ENCODE results near the gene ICAM4. TPM values are rescaled to one million over a fixed set of nuclear protein-coding genes. Genes with fewer than 3 reads are reported as not detected.

Gene ICAM4
- total RNA-seq, 2 experiments from 2014 or later, result 0.52 to 0.70 TPM

- DNase-seq, result peak in 1 of 14 experiments; percentile 29
- POLR2A ChIA-PET, result no interaction called here
- CTCF ChIA-PET, result interaction anchor here (0.8 to 1.5 kb wide), 2 partner anchors 30 to 91 kb away, joined by 3 to 4 read pairs; no protein-coding TSS in a partner anchor
- Mint-ChIP-seq H3K4me1 (ENCODE audit: low read depth) (peaks cover 11% of the 10 kb centered on the region), H3K4me3 (peak overlapping the region; percentile 20), H3K27ac (no peak overlapping the region), H3K36me3 (ENCODE audit: low read depth) (no peaks in the 10 kb centered on the region), H3K27me3 (peaks cover 15% of the 10 kb centered on the region), H3K9me3 (no peaks in the 10 kb centered on the region)
- Histone ChIP-seq H3K4me1 (ENCODE audit: insufficient read depth, low read length) (peaks cover 14% of the 10 kb centered on the region), H3K4me3 (ENCODE audit: low read length) (no peak overlapping the region), H3K27me3 (ENCODE audit: control insufficient read depth in 1 of 2, insufficient read depth in 2 of 2, low read length in 2 of 2) (peaks cover 11 to 12% of the 10 kb centered on the region in 2 experiments), H3K36me3 (ENCODE audit: insufficient read depth, low read length) (peaks cover 2% of the 10 kb centered on the region), H3K9me3 (ENCODE audit: control insufficient read depth in 1 of 2, insufficient read depth in 1 of 2, low read length in 2 of 2) (peaks cover 0 to 6% of the 10 kb centered on the region in 2 experiments), H3K27ac (ENCODE audit: low read depth in 1 of 2, low read length in 2 of 2) (no peak overlapping the region)
- intact Hi-C loops (cut with DNase I, micrococcal nuclease), result no loop called here
- TF ChIP-seq CTCF (IDR thresholded peaks at IDR 0.05), result no peak
- ATAC-seq (ENCODE audit: poor library complexity), result no peak
These were observed 13.0 kb downstream of the ICAM4 start for GRCh38 chr19:10299545-10300458.

- Mint-ChIP-seq H3K27ac (no peak overlapping the region), H3K9me3 (no peaks in the 10 kb centered on the region), H3K27me3 (no peaks in the 10 kb centered on the region), H3K36me3 (ENCODE audit: low read depth) (no peaks in the 10 kb centered on the region), H3K4me3 (no peak overlapping the region), H3K4me1 (ENCODE audit: low read depth) (no peaks in the 10 kb centered on the region)
- Histone ChIP-seq H3K27me3 (ENCODE audit: control insufficient read depth in 1 of 2, insufficient read depth in 2 of 2, low read length in 2 of 2) (no peaks in the 10 kb centered on the region), H3K36me3 (ENCODE audit: insufficient read depth, low read length) (peaks cover 8% of the 10 kb centered on the region), H3K9me3 (ENCODE audit: control insufficient read depth in 1 of 2, insufficient read depth in 1 of 2, low read length in 2 of 2) (no peaks in the 10 kb centered on the region), H3K4me3 (ENCODE audit: low read length) (no peak overlapping the region), H3K27ac (ENCODE audit: low read depth in 1 of 2, low read length in 2 of 2) (no peak overlapping the region), H3K4me1 (ENCODE audit: insufficient read depth, low read length) (no peaks in the 10 kb centered on the region)
- DNase-seq (peak in 2 of 14 experiments; percentile 61 to 66), ATAC-seq (ENCODE audit: poor library complexity) (no peak)
- TF ChIP-seq CTCF (IDR thresholded peaks at IDR 0.05), result no peak
- POLR2A ChIA-PET, result no interaction called here
- intact Hi-C loops (cut with DNase I, micrococcal nuclease), result no loop called here
- CTCF ChIA-PET, result no interaction called here
These were observed 18.5 kb downstream of the ICAM4 start for GRCh38 chr19:10305139-10305806.

- no peak for TF ChIP-seq CTCF (IDR thresholded peaks at IDR 0.05)
- Mint-ChIP-seq H3K9me3 (no peaks in the 10 kb centered on the region), H3K4me3 (no peak overlapping the region), H3K27me3 (no peaks in the 10 kb centered on the region), H3K36me3 (ENCODE audit: low read depth) (no peaks in the 10 kb centered on the region), H3K4me1 (ENCODE audit: low read depth) (no peaks in the 10 kb centered on the region), H3K27ac (no peak overlapping the region)
- intact Hi-C loops (cut with DNase I, micrococcal nuclease), result no loop called here
- POLR2A ChIA-PET, result no interaction called here
- DNase-seq (no peak), ATAC-seq (ENCODE audit: poor library complexity) (no peak)
- Histone ChIP-seq H3K9me3 (ENCODE audit: control insufficient read depth in 1 of 2, insufficient read depth in 1 of 2, low read length in 2 of 2) (no peaks in the 10 kb centered on the region), H3K4me1 (ENCODE audit: insufficient read depth, low read length) (no peaks in the 10 kb centered on the region), H3K27ac (ENCODE audit: low read depth in 1 of 2, low read length in 2 of 2) (no peak overlapping the region), H3K27me3 (ENCODE audit: control insufficient read depth in 1 of 2, insufficient read depth in 2 of 2, low read length in 2 of 2) (no peaks in the 10 kb centered on the region), H3K4me3 (ENCODE audit: low read length) (no peak overlapping the region), H3K36me3 (ENCODE audit: insufficient read depth, low read length) (peaks cover 10% of the 10 kb centered on the region)
- CTCF ChIA-PET, result no interaction called here
These were observed 19.6 kb downstream of the ICAM4 start for GRCh38 chr19:10306327-10306726.

Data from CD4-positive, alpha-beta T cell (primary cell).